ENCODE results near the gene ZBTB17. TPM values are rescaled to one million over a fixed set of nuclear protein-coding genes. Genes with fewer than 3 reads are reported as not detected.

Gene ZBTB17
- total RNA-seq, 1 experiment from 2014 or later: 22.1 TPM

GRCh38 chr1:15958793-15959192 is 17.1 kb downstream of the ZBTB17 start:
- intact Hi-C loops (cut with micrococcal nuclease; ENCODE audit: unreplicated experiment): no loop called here
- no peaks in the 10 kb centered on the region for H3K27me3 Mint-ChIP-seq (ENCODE audit: unreplicated experiment)
- no peak for TF ChIP-seq CTCF (IDR thresholded peaks at IDR 0.05; ENCODE audit: unreplicated experiment)
- H3K36me3 Mint-ChIP-seq (ENCODE audit: insufficient read depth, unreplicated experiment): peaks cover 9% of the 10 kb centered on the region
- no peak overlapping the region for H3K27ac Mint-ChIP-seq (ENCODE audit: unreplicated experiment)
- no peak for DNase-seq
- no TSS peak for BruUV-seq (replicated peaks)
- H3K9me3 Mint-ChIP-seq (ENCODE audit: low read depth, unreplicated experiment): no peaks in the 10 kb centered on the region
- CTCF ChIA-PET: interaction anchor here (0.7 kb wide), 1 partner anchor 88 kb away, joined by 4 read pairs; no protein-coding TSS in a partner anchor
- peaks cover 7% of the 10 kb centered on the region for H3K4me1 Mint-ChIP-seq (ENCODE audit: low read depth, unreplicated experiment)
- no peak overlapping the region for H3K4me3 Mint-ChIP-seq (ENCODE audit: low read depth, unreplicated experiment)

- CTCF ChIA-PET: no interaction called here
- Mint-ChIP-seq H3K27me3 (ENCODE audit: unreplicated experiment) (no peaks in the 10 kb centered on the region), H3K36me3 (ENCODE audit: insufficient read depth, unreplicated experiment) (peaks cover 9% of the 10 kb centered on the region), H3K4me1 (ENCODE audit: low read depth, unreplicated experiment) (peaks cover under 1% of the 10 kb centered on the region), H3K9me3 (ENCODE audit: low read depth, unreplicated experiment) (no peaks in the 10 kb centered on the region), H3K27ac (ENCODE audit: unreplicated experiment) (no peak overlapping the region), H3K4me3 (ENCODE audit: low read depth, unreplicated experiment) (no peak overlapping the region)
- no peak for DNase-seq
- no TSS peak for BruUV-seq (replicated peaks)
- TF ChIP-seq CTCF (IDR thresholded peaks at IDR 0.05; ENCODE audit: unreplicated experiment): no peak
- intact Hi-C loops (cut with micrococcal nuclease; ENCODE audit: unreplicated experiment): no loop called here
These were observed 17.8 kb downstream of the ZBTB17 start for GRCh38 chr1:15958111-15958510.

- peaks cover 13% of the 10 kb centered on the region for H3K36me3 Mint-ChIP-seq (ENCODE audit: insufficient read depth, unreplicated experiment)
- TF ChIP-seq CTCF (IDR thresholded peaks at IDR 0.05; ENCODE audit: unreplicated experiment): no peak
- H3K27ac Mint-ChIP-seq (ENCODE audit: unreplicated experiment): no peak overlapping the region
- intact Hi-C loops (cut with micrococcal nuclease; ENCODE audit: unreplicated experiment): no loop called here
- no peak overlapping the region for H3K4me3 Mint-ChIP-seq (ENCODE audit: low read depth, unreplicated experiment)
- H3K27me3 Mint-ChIP-seq (ENCODE audit: unreplicated experiment): no peaks in the 10 kb centered on the region
- H3K4me1 Mint-ChIP-seq (ENCODE audit: low read depth, unreplicated experiment): peaks cover 5% of the 10 kb centered on the region
- CTCF ChIA-PET: no interaction called here
- BruUV-seq (replicated peaks): no TSS peak
- DNase-seq: no peak
- H3K9me3 Mint-ChIP-seq (ENCODE audit: low read depth, unreplicated experiment): no peaks in the 10 kb centered on the region
These were observed 18.4 kb downstream of the ZBTB17 start for GRCh38 chr1:15957221-15958095.

GRCh38 chr1:15956150-15956549 is 19.8 kb downstream of the ZBTB17 start:
- no peak for TF ChIP-seq CTCF (IDR thresholded peaks at IDR 0.05; ENCODE audit: unreplicated experiment)
- no peak overlapping the region for H3K27ac Mint-ChIP-seq (ENCODE audit: unreplicated experiment)
- intact Hi-C loops (cut with micrococcal nuclease; ENCODE audit: unreplicated experiment): no loop called here
- H3K4me3 Mint-ChIP-seq (ENCODE audit: low read depth, unreplicated experiment): no peak overlapping the region
- H3K9me3 Mint-ChIP-seq (ENCODE audit: low read depth, unreplicated experiment): no peaks in the 10 kb centered on the region
- no peaks in the 10 kb centered on the region for H3K27me3 Mint-ChIP-seq (ENCODE audit: unreplicated experiment)
- CTCF ChIA-PET: no interaction called here
- DNase-seq: no peak
- peaks cover 8% of the 10 kb centered on the region for H3K4me1 Mint-ChIP-seq (ENCODE audit: low read depth, unreplicated experiment)
- no TSS peak for BruUV-seq (replicated peaks)
- peaks cover 21% of the 10 kb centered on the region for H3K36me3 Mint-ChIP-seq (ENCODE audit: insufficient read depth, unreplicated experiment)
